HG02798 (cell line): ENCODE measurements around the gene PGAP3.

Source experiments
- ATAC-seq: cut with Tn5 transposase; IDR thresholded peaks from one replicate; pipeline ENCODE4 v1.9.1; 2021; ENCODE audit warnings: mild to moderate bottlenecking; ENCODE audit not compliant: unreplicated experiment, poor library complexity

Gene PGAP3

GRCh38 chr17:39674179-39674578, 13.7 kb downstream of the PGAP3 start:
- no peak for ATAC-seq

GRCh38 chr17:39673335-39674081, 14.3 kb downstream of the PGAP3 start:
- no peak for ATAC-seq

DNA sequence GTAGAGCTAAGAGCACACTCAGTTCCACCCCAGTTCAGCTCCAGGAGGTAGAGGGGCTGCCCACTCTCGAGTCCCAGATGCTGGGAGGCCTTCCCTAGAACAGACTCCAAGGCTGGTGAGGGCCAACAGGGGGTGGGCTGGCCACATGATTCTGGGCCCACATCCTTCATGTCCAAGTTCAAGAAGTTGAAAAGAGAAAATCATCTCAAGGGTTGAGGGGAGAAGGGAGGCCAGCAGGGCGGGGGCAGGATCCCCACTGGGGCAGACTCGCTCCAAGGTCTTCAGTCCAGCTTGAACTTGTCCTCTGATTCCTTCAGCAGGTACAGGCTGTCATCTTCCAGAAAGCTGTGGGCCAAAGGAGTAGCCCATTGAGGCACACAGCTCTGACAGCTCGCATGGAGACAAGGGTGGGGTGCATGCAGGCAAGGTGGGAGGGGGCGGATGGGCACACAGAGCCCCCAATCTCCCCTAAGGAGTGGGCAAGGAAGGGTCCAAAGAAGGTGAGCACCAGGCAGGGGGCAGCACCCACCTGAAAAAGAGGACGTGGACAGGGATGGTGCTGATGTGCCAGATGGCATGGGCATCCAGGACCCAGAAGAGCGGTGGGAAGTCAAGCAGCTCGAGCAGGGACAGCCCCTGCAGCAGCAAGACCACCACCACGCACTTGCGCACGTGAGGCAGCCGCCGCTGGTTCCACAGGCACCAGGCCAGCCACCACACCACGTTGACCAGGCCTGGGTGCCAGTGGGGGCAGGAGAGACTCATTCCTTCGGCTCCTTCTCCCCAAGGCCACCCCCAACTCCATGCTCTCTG, 15.1 kb downstream of the PGAP3 start:
- ATAC-seq: no peak

- ATAC-seq: no peak
Measured at GRCh38 chr17:39671651-39672521, 16.0 kb downstream of the PGAP3 start.

GRCh38 chr17:39670746-39671145, 17.1 kb downstream of the PGAP3 start:
- no peak for ATAC-seq

- ATAC-seq: no peak
Measured at GRCh38 chr17:39669897-39670735, 17.7 kb downstream of the PGAP3 start.

GRCh38 chr17:39667945-39668924, 19.6 kb downstream of the PGAP3 start, which contains the start of gene PNMT:
Gene PNMT (plus strand): TSS chr17:39668453. CDS start chr17:39668476, 23 bp downstream.
- no peak for ATAC-seq

- ATAC-seq: no peak
Measured at GRCh38 chr17:39667262-39667944, 20.5 kb downstream of the PGAP3 start.

- ATAC-seq: no peak
Measured at GRCh38 chr17:39666601-39667261, 21.1 kb downstream of the PGAP3 start.

- no peak for ATAC-seq
Measured at GRCh38 chr17:39666231-39666600, 21.6 kb downstream of the PGAP3 start.

- no peak for ATAC-seq
Measured at GRCh38 chr17:39665642-39666224, 22.1 kb downstream of the PGAP3 start.

DNA sequence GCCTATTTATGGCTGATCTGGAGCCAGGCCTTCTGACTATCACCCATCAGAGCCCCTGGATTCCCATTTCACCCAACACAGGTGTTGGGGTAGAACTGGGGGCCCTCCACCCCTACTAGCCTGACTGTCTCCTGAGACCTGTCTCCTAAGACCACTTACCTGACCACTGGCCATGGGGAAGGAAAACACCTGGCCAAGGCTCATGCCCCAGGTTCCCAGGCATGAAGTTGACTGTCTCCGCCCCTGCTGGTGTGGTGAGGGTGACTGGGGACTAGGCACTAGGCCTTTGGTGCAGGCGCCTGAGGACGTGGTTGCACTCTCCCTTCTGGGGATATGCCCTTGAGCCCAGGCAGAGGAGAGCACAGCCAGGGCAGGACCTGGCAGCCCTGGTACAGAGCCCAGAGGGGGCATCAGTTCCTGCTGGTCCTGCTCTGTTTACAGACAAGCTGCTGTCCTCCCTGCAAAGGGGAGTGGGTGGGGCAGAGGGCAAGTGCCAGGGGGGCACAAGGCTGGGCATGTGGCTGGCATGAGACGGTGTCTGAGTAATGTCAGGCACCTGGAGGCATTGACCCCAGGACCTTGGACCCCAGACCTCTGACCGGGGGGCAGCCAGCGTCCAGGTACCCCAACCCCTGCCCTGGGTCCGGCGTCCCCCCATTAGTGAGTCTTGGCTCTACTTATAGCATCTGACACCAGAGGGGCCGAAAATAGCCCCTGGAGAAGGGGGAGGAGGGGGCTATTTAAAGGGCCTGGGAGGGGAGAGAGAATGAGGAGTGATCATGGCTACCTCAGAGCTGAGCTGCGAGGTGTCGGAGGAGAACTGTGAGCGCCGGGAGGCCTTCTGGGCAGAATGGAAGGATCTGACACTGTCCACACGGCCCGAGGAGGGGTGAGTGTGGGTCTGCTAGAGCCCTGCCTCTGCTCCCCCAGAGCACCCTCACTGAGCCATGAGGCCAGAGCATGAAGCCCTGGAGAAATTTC, 23.0 kb downstream of the PGAP3 start, which contains the start of gene TCAP:
Gene TCAP (plus strand): TSS at position 769 of the 981 bp plus-strand sequence. CDS start 11 bp downstream, at position 780.
- no peak for ATAC-seq

DNA sequence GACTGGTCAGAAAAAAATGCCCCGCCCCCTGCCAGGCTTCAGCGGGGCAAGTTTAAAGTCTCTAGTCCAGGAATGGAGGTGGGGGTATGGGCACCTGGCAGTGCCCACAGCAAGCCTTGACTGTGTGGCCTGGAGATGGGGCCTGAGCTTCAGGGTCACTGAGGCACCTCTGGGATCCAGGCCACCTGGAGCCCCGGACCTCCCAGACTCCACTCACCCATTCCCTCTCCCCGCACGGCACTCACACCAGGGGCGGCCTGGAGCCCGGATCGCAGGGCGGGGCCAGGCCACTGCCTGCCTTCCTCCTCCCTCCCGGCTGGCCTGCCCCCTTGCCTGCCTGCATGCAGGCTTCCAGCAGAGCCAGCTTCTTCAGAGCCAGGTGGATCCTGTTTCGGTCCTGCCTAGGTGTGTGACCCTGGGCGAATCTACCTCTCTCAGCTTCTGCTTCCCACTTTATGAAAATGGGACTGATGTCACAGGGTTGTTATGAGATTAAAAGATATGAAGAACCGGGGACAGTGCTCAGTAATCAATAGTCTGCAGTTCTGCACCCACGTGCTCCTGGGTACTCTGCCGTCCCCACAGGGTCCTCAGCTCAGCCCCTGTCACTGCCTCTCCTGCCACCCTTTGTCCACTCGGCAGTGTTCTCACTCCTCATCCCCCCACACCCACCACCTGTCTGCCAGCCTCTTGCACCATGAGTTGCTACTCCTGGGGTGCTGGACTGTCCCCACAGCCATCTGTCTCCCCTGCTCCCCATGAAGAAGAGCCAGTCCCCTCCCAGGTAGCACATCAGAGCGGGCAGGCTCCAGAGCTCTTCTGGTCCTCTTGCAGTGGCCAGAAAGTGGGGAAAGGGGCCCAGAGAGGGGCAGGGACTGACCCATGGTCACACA, 23.9 kb downstream of the PGAP3 start:
- no peak for ATAC-seq

DNA sequence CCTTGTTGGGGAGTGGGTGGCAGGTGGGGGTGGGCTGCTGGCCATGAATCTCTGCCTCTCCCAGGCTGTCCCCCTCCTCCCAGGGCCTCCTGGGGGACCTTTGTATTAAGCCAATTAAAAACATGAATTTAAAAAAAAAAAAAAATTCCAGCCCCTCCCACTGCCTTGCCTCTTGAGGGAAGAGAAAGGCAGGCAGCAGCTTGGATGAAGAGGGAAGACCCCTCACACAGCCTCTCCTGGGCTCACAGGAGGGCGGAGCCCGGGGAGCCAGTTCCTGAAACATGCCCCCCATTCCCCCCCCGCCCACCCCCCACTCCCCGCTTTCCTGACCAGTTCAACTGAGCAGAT, 24.5 kb downstream of the PGAP3 start:
- no peak for ATAC-seq
